HG02970 (cell line): ENCODE data around the gene RWDD3.

Source experiments
- ATAC-seq: cut with Tn5 transposase; IDR thresholded peaks from one replicate; pipeline ENCODE4 v1.9.1; 2021; ENCODE audit warnings: mild to moderate bottlenecking, moderate library complexity, moderate number of reproducible peaks; ENCODE audit not compliant: unreplicated experiment, low FRiP score

RWDD3 gene, protein sequence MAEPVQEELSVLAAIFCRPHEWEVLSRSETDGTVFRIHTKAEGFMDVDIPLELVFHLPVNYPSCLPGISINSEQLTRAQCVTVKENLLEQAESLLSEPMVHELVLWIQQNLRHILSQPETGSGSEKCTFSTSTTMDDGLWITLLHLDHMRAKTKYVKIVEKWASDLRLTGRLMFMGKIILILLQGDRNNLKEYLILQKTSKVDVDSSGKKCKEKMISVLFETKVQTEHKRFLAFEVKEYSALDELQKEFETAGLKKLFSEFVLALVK

DNA sequence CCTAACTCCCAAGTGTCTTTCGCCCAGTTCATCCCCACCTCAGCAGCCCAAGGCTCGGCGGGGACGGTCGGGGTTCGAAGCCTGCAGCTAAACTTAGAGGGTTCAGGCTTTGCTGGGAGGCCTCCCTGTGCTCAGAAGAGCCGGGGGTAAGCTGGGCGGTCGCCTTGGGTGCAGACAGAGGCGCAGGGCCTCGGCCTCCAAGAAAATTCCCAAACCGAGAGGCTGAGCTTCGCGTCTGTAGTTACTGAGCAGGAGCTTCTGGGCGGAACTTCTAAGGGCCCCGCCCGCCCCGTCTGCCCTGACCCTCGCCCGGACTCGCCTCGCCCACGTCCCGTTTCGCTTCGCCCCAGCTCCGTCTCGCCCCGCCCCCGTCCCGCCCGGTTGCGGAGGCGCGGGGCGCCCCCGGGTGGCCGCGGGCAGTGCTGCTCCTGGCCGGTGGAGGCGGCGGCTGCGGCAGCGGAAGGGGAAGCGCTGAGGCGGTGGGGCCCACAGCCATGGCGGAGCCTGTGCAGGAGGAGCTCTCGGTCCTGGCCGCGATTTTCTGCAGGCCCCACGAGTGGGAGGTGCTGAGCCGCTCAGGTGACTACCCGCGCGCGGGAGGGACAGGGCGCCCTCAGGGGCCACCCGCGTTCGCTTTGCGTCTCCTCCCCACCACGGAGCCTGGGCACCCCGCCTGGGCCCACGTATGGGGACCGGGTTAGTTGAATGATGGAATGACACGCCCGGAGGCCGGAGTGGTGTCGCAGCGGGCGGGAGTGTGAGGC, at the start of gene RWDD3:
RWDD3 (plus strand) TSS at position 474 of the 764 bp plus-strand sequence; CDS start at position 495, 21 bp downstream.
- peak; percentile 100 for ATAC-seq

DNA sequence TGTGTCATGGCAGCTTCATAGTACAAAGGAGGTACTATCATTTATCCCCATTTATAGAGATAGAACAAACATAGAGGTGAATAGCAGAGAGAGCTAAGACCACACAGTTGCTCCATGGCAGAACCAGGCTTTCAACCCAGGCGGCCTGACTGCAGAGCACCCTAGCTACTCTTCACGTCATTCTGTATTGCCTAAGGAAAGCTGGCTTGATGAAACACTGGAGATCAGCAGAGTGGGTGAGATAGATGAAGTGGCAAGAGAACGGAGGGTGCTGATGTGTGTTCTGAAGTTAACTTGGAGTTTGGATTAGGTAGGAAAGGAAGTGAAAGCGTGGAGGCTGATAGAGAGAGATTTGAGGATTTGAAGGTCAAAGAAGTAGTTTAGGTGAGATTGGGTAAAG, 47.9 kb upstream of the RWDD3 start:
- ATAC-seq, result no peak

DNA sequence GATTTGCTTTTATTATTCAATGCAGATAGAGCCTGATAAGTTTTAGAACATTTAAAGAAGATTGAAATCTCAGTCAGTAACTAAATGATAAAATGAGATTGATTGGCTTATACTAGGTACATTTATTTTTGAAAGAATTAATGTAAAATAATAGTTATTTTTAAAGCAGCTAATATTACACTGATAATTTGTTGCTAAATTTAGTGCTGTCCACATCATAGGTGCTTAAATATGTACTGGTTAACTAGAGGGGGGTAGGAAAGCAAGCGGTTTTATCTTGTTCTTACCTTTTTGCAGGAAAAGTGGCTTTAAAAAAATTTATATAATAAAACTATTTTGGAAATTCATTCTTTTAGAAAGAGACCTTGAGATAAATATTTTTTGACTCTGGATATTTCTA, 40.4 kb upstream of the RWDD3 start:
- no peak for ATAC-seq

DNA sequence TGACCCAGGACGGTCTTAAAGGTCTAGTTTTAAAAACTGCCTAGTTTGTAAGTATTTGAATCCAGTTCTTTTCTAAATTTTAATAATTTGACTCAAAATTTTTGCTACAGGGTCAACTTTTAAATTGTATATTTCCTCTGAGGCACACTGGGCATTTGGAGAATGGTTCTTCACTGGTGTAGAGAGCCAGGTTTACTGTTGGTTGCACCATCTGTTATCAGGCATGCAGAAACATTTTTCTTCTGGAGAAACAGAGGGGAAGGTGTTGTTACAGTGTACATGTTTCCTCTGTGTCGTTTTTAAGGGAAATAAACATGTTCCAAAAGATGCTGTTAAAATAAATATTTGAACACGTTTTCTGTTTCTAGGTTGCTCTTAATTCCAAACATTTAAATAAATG, 39.0 kb upstream of the RWDD3 start:
- ATAC-seq, result no peak

DNA sequence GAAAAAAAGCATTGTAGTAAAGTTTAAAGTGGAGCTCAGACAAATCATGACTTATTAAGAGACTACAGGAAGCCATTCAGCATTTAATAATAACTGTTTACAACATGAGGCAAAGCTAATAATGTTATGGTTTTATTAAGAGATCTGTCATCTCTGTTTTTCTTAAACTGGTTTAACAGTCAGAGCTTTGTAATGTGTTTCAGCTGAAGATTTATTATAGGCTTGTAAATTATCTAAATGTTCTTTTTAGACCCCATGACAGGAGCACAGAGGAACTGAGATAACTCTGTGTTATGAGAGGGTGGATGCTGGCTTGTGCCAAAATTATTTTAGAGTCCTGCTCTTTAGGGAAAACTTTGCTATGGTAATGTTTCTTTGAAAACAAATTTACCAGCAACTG, 38.0 kb upstream of the RWDD3 start:
- no peak for ATAC-seq

DNA sequence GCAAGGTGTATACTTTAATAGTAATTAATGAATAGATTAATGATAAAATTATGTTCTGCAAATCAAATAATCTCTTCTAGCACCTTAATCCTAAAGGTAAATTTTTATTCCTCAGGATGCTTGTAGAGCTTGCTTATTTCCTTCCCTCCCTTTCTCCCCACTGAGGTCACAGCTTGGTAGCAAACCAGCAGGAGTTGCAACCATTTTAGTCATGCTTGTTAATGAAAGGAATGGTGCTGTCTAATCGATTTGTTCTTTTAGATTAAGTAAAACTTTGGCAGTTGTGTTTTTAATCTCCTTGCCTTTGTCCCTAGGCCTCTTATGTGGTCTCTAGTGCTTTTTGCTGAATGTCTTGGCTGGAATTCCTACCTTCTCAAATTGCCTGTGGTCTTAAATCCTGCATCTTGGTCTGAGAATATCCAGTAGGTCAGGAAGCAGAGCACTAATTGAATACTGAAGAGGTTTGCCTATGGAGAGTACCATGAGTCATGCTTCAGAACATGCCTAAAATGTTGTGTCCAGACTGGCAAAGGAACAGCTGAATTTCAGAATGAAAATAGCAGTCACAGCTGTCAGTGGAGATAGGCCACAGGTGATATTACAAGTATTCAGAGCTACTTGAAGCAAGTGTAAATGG, 36.3 kb upstream of the RWDD3 start:
- no peak for ATAC-seq

DNA sequence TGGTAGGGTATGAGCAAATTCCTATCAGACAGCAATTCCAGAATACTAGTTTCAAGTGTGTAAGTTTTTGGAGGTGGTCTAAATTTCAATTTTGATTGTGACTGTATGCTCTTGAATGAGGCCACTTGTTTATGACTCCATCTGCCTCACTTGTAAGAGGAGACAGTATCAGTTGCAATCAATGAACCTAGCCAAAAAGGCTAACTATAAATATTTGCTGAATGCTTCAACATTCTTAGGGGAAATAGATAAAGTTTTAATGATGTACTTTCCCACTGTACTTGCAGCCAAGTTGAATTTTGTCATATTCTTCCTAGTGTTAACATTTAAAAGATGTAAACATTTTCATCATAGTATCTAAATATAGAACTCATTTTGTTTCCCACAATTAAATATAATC, 32.1 kb upstream of the RWDD3 start:
- ATAC-seq, result no peak

DNA sequence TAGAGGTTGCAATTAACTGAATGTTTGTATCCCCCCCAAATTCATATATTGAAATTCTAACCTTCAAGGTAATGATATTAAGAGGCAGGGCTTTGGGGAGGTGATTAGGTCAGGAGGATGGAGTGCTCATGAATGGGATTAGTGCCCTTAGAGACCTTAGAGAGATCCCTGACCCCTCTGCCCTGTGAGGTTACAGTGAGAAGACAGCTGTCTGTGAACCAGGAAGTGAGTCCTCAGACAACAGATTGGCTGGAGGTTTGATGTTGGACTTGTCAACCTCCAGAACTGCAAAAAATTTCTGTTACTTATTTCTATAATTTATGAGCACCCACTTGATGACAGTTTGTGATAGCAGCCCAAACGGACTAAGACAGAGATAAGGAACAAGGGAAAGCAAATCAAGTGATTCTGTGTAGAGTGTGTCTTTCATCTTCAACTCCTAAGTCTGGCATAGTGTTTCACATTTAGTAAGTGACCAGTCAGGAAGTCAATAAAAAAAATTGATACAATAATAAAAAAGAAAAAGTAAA, 30.0 kb upstream of the RWDD3 start:
- no peak for ATAC-seq

DNA sequence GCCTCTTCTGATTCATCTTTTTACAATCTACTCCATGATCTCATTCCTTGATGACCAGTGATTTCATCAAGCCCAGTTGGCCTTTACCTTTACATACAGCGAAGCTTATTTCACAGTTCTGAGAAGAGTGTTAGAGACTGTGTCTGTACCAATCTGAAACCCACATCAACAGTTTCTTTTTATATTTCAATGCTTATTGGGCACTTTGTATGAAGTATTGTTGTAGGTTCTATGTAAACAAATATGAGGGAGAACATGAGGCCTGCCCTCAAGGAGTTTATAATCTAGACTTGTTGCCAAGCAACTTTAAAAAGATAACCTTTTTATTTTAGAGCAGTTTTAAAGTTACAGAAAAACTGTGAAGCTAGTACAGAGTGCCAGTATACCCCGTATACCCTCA, 27.5 kb upstream of the RWDD3 start:
- no peak for ATAC-seq

DNA sequence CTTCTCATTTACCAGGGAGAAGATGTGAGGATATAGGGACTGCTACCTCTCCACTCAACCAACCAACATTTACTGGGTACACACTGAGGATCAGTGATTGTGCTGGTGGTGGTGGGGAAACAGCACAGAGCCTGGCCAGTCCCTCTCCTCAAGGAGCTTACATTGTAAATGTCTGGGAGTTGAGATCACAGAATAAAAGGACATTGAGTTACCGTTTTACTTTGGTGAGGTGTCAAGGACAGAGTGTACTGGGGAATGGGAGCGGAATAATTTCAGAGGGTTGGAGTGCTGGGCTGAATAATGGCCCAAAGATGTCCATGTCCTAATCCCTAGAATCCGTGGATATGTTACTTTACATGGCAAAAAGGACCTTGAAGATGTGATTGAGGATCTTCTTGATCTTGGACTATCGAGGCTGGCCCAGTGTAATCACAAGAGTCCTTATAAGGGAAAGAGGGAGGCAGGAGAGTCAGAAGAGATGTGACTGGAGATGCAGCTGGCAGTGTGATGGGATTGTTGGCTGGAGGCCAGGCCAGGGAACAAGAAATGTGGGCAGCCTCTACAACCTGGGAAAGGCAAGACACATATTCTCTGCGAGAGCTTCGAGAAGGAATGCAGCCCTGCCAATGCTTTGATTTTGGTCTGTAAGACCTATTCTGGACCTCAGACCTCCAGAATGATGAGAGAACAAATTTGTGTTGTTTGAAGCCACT, 26.6 kb upstream of the RWDD3 start:
- no peak for ATAC-seq

DNA sequence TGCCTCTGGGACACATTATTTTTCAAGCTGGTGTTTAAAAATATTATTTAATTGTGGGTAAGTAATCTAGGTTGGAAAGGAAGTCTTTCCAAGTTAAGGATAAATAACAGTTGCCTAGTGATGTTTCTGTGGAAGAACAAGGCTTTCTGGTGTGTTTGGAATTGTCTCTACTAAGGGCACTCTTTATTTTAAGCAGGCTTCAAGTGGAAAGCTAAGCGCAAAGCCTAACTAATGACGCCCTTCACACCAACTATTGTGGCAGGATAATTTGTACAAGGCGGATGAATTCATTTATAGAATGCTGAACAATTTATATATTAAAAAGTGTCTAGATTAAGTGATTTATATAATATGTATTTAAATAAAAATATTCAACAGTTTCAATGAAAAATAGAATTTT, 25.1 kb upstream of the RWDD3 start:
- no peak for ATAC-seq

DNA sequence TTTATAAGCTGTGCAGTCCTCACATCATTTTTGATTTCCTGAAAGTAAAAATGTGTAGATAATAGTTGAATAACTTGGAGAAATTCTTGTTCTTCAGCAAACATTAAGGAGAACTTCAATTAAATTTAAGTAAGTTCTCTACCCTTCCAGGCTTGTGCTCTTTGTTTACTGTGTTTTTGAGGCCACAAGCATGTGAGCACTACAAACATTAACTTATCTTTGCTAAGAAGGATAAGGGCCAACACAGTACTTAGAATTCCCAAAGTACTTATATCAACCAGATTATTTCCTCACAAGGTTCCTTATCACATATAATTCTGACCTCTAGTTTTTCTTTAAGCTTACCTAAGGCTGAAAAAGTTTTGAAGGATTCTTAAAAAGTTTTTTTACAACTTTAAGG, 24.7 kb upstream of the RWDD3 start:
- ATAC-seq, result no peak

DNA sequence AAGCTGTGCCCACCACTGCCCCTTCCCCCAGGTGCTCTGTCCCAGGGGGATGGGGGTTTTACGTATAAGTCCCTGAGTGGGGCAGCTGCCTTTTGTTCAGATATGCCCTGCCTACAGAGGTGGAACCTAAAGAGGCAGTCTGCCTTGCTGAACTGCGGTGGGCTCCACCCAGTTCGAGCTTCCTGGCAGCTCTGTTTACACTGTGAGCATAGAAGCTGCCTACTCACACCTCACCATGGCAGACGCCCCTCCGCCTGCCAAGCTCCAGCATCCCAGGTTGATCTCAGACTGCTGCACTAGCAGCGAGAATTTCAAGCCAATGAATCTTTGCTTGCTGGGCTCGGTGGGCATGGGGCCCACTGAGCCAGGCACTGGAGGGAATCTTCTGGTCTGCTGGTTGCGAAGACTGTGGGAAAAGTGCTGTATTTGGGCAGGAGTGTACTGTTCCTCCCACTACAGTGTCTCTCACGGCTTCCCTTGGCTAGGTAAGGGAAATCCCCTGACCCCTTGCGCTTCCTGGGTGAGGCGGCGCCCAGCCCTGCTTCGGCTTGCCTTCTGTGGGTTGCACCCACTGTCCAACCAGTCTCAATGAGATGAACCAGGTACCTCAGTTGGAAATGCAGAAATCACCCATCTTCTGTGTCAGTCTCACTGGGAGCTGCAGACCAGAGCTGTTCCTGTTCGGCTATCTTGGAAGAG, 17.6 kb upstream of the RWDD3 start:
- ATAC-seq, result no peak

DNA sequence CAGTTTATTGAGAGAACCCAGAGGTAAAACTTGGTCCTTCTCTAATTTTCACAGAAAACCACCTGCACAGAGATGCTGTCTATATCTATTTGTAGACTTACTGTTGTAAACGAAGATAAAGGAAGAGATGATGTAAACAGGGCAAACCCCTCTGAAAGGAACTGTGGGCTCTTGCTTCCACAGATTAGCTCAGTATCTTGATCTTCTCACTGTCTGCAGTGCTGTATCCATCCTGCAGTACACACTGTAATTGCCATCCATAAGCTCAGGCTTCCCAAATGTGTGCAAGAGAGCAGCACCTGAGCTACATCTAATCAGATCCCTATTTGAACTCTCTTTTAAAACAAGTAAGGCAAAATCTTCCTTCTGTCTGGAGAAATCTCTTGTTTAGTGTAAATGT, 16.6 kb upstream of the RWDD3 start:
- no peak for ATAC-seq

DNA sequence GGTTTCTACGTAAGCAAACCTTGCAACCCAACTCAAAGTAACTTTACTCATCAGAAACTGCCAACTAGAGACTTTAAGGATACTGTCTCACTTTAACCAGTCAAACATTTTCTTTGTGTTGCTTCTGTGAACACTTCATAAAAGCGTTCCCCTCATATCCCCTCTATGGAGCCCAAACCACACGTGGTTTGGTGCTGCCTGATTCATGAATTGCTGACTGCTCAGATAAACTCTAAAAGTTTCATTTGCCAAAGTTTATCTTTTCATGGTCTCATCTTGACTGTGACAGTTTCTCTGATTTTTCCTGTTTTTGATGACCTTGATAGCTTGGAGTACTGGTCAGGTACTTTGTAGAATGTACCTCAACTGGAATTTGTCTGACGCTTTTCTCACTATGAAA, 14.6 kb upstream of the RWDD3 start:
- no peak for ATAC-seq

DNA sequence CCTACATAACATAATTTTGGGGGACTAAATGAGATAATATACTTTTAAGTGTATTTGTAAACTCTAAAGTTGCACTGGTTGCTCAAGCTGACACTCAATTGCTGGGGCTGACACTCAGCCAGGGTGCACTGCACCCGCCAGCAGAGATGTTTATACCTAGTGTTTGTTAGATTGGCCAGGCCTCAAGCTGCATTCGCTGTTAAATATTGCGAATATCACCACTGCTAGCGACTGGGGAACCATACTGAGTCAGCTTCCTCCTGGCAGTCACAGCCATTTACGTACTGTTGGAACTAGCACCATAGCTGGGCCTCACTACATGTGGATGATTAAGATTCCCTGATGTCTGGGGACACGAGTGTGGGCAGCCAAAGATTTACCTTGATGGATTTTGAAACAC, 12.7 kb upstream of the RWDD3 start:
- no peak for ATAC-seq

DNA sequence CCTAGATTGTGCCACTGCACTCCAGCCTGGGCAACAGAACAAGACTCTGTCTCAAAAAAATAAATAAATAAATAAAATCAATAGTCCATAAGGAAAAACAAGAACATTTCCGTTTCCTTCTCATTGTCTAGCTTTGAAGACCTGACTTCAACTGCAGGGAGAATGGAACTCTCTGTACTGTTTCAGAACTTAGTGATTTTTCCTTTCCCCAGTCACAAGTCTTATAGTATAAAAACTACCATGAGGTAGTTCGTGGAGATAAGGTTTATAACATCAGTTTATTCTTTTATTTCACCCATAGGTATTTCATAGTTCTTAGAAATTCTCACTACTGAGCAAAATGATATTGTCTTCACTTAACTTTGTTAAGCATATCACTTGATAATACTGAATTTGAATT, 11.4 kb upstream of the RWDD3 start:
- ATAC-seq, result no peak

DNA sequence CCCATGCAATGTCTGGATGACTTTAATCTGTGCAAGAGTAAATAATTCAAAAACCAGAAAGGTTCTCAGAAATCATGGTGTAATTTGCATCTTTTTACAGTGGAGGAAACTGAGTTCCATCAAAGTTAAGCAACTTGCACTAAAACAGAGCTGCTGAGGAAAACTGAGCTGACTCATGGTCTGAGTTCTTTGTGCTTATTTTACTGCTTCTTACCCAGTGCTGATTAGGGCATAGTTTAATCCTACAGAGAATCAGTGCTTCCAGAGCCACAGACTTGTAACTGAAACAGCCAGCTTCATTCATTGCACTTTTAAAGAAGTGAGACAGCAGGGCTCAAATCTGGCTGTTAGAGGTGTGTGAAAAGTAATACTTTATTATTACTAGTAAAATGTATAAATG, 10.9 kb upstream of the RWDD3 start:
- ATAC-seq, result no peak

DNA sequence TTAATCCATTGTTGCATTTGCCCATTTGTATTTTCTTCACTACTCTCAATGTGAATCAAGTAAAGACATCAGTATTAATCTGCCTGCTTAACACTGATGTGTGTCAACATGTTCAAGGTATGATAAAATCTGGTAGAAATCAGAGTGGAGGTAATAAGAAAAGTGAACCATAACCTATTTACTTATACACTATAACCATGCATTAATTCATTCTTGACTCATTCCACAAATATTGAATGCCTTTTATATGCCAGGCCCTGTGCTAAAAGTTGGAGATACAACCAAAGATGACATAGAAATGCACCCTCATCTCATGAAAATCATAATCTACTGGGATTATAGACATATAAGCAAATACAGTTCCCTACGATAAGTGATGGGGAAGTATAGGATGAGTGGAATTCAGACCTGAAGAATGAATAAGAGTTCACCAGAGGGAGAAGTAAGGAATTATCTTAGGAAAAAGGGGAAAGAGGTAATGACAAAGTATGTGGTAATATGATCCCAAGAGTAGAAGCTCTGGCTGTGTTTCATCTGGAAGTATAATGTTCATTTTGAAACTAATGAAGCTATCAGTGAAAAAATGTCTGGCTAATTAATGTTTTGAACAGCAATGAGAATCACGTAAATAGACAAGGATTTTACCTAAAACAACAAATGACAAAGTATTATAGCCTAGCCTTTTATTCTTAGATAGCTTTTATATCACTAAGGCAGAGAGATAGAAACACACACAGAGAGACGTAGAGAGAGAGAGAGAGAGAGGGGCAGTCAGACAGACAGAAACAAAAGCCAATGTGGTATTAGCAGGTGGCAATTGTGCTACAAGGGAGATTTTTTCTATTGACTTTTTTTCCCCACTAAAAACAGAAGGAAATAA, 7.0 kb upstream of the RWDD3 start:
- no peak for ATAC-seq
